ENCODE results near the gene RXYLT1. TPM values are rescaled to one million over a fixed set of nuclear protein-coding genes. Genes with fewer than 3 reads are reported as not detected.
"Not testable (repeated sequence)": the region's sequence is repeated elsewhere in the genome, so short reads cannot be mapped to it uniquely, and the experiment has no call there.

Gene RXYLT1
- polyA plus RNA-seq (2014; cell fraction: cytosol; rRNA removed): 16.5 and 20.8 TPM in 2 replicates
- polyA plus RNA-seq (2014; cell fraction: nucleus; rRNA removed): 18.1 and 25.9 TPM in 2 replicates

DNA sequence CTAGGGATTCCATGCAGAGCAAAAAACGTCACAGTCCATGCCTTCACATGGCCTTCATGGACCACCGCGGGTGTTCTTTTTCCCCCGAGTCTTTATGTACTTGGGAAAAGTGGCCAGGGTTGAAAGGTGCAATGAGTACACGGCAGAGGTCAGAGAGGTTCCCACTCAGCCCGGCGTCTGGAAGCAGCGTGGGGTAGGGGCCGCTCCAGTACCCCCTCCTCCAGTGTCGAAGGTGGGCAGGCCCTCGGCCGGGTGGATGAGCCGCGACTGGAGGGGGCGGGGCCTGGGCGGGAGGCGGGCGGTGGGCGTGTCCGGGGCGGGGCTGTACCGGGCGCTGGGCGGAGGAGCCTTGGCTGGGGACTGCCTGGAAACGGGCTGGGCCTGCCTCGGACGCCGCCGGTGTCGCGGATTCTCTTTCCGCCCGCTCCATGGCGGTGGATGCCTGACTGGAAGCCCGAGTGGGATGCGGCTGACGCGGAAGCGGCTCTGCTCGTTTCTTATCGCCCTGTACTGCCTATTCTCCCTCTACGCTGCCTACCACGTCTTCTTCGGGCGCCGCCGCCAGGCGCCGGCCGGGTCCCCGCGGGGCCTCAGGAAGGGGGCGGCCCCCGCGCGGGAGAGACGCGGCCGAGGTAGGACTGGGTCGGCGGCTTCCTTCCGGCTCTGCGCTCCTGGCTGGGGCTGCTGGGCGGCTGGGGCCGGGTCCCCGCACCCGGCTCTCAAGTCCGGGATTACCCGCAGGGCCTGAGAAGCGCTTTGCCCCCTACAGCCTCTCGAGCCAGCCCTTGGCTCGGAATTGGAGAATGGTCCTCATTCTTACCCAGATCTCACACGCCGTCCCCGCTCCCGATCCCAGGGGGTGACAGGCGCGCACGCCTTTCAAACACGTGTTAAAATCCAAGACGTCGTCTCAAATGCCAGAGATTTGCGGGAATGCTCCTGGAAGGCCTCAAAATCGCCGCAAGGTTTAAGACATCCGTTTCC lies at the start of gene RXYLT1:
RXYLT1 (plus strand) TSS at position 412 of the 984 bp plus-strand sequence; CDS start at position 464, 52 bp downstream.
- peak; percentile 84 for DNase-seq (ENCODE audit: low spot score)

- not testable (repeated sequence) for DNase-seq (ENCODE audit: low spot score)
These were observed 46.9 kb upstream of the RXYLT1 start for GRCh38 chr12:63732779-63733178.

DNA sequence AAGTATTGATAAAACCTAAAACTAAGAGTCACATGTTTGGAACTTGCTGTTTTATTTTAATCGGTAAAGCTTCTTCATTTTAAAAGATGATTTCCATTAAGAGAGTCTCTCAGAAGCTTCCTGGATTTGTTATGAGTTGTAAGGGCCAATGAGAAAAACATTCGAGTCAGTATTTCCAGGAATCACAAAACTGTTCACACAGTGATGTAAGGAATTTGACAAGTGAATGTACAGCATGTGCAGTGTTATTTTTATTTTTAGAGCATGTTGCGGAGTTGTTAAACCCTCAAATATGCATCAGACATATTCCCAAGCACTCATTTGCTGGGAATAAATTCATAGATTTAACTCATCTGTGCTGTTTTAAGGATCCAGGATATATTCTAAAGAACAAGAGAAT lies 46.1 kb upstream of the RXYLT1 start:
- DNase-seq (ENCODE audit: low spot score): not testable (repeated sequence)

GRCh38 chr12:63740551-63740950 lies 39.2 kb upstream of the RXYLT1 start:
- not testable (repeated sequence) for DNase-seq (ENCODE audit: low spot score)

- DNase-seq (ENCODE audit: low spot score): not testable (repeated sequence)
These were observed 38.3 kb upstream of the RXYLT1 start for GRCh38 chr12:63741431-63741830.

DNA sequence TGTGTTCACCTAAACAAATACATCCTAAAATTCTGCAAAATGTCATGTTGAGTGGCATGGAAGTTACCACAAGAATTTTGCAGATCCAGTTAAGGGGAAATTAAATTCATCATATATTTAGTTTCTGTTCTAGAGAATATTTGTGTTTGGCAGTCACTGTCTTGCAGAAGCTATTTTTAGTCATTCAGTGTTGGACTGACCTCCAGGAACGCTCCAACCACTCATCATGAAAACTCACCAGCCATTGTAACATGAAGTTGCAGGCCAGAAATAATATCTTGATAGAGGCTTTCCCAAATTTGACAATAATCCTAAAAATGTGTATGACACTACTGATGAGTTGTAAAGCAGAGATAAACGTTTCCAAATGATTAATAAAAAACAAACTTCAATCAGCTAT lies 35.6 kb upstream of the RXYLT1 start:
- not testable (repeated sequence) for DNase-seq (ENCODE audit: low spot score)

DNA sequence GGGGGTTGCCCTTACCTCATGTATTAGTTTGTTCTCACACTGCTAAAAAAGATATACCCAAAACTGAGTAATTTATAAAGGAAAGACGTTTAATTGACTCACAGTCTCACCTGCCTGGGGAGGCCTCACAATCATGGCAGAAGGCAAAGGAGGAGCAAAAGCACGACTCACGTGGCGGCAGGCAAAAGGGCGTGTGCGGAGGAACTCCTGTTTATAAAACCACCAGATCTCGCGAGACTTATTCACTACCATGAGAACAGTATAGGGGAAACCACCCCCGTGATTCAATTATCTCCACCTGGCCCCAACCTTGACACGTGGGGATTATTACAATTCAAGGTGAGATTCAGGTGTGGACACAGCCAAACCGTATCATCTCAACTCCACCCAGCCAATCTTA lies 33.2 kb upstream of the RXYLT1 start:
- DNase-seq (ENCODE audit: low spot score): not testable (repeated sequence)

DNA sequence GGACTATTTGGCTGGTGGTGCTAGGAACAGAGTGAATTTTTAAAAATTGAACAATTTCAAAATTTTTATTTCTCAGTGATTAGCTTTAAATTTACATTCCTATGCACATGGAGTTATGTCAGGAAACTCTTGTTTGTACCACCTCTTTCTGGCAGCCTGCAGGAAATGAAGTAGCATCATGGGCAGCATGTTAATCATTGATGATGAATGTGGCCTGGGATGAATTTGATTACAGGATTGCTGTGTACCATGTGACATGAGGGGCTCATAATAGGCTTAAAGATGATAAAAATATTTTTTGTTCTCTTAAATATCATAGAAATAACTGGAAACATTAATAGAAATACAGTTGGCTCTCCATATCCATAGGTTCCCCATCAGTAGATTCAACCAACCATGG lies 32.6 kb upstream of the RXYLT1 start:
- not testable (repeated sequence) for DNase-seq (ENCODE audit: low spot score)

DNA sequence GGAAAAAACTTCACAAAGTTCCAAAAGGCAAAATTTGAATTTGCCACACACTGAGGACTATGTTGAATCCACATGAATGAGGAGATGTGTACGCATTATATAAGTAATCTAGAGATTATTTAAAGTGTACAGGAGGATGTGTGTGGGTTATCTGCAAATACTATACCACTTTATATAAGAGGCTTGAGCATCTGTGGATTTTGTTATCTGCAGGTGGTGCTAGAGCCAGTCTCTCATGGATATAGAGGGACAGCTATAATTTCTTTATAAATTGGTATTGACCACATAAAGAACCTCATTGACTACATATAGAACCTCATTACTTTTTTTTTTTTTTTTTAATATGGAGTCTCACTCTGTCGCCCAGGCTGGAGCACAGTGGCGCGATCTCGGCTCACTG lies 32.2 kb upstream of the RXYLT1 start:
- no peak for DNase-seq (ENCODE audit: low spot score)

DNA sequence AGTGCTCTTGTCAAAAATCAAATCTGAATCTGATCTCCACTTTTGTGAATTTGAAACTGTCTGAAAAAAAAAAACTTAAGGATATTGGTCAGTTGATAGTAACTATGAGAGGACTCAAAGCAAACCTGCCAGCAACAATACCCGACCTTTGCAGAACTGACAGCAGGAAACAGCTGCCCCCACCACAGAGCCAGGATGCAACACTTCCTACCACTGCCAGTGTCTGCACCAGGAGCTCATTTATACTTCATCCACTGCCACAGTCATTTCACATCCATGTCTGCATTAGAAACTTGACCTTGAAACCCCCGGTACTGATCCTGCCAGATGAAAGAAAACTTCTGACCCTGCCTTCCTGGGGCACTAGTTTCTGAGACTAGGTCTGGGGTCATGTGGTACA lies 27.4 kb upstream of the RXYLT1 start:
- no peak for DNase-seq (ENCODE audit: low spot score)

GRCh38 chr12:63752841-63753240 lies 26.9 kb upstream of the RXYLT1 start:
- no peak for DNase-seq (ENCODE audit: low spot score)

DNA sequence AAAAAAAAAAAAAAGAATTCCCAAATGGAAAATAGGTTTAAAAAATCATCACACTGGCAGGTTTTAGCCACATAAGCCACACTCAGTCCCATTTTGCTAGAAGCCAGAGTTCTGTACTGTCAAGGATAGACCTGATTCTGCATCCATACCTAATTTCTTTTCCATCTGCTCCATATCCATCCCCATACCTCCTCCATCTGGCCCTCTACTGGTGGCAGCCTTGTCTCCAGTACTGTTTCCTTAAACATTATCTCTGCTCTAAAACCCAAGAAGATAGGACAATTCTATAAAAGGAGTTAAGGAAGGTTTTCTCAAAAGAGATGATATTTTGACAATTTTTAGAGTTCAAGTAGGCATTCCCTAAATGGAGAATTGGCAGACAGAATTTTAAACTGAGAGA lies 26.0 kb upstream of the RXYLT1 start:
- DNase-seq (ENCODE audit: low spot score): no peak

DNA sequence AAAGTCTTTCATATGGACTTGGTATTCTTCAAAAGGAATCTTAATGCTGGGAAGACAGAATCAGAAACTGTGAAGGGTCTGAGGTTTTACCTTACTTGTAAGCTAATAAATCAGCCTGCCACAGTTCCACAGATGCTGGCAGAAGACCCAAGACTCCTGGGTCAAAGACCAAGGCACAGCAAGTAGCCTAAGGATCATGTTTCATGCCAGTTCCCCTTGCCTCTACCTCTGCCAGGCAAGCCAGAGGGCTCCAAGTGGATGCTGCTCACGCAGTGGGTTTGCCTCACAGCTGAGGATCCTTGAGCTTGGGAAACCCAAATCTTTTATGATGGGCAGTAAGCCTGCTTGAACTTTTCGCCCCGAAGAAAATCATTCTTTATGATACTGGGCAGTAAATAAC lies 15.2 kb upstream of the RXYLT1 start:
- no peak for DNase-seq (ENCODE audit: low spot score)

DNA sequence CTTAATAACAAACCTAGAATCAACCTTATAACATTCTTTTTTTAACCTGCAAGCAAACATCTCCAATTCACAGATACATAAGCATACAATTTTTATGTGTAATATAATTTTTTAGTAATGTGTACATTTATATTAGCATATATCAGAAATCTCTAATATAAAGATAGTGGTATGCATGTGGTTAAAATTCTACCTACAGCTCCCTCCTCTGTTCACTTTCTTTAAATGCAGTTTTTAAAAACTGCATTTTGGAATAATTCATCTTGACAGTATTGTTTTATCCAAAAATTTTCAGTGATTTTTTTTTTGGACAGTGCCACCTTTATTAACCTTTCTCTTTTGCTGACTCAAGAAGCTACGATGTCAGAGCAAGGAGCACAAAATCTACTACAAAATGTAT lies 13.2 kb upstream of the RXYLT1 start:
- DNase-seq (ENCODE audit: low spot score): no peak

- no peak for DNase-seq (ENCODE audit: low spot score)
These were observed 9.3 kb upstream of the RXYLT1 start for GRCh38 chr12:63770375-63770774.

- DNase-seq (ENCODE audit: low spot score): no peak
These were observed 2.4 kb upstream of the RXYLT1 start for GRCh38 chr12:63777340-63777739.

GRCh38 chr12:63782466-63782865 lies 2.8 kb downstream of the RXYLT1 start:
- no peak for DNase-seq (ENCODE audit: low spot score)

GRCh38 chr12:63787306-63787705 lies 7.6 kb downstream of the RXYLT1 start:
- no peak for DNase-seq (ENCODE audit: low spot score)

DNA sequence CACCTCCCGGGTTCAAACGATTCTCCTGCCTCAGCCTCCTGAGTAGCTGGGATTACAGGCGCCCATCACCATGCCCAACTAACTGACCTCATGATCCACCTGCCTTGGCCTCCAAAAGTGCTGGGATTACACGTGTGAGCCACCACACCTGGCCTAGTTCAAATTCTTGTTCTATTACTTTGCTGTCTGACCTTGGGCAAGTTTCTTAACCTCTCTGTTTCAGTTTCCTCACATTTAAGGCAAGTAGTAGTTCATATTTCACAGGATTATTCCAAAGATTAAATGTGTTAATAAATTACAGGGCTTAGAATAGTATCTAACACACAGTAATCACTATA lies 10.9 kb downstream of the RXYLT1 start:
- no peak for DNase-seq (ENCODE audit: low spot score)

DNA sequence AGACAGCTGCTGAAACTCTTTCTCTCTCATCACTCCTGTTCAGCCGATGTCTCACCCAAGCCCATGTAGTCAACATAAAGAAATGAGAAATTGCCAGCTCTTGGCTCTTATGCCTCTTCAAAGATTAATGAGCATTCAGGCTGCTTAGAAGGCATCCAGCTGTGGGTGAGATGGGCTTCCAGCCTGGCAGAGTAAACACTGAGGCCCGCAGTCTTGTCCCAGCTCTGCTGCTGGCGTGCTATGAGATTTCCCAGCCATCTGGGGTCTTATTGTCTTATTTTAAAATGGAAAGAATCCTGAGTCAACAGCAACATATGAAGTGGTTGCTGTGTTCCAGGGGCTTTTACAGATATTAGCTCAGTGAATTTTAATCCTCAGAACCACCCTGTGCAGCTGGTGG lies 12.6 kb downstream of the RXYLT1 start:
- DNase-seq (ENCODE audit: low spot score): no peak

DNA sequence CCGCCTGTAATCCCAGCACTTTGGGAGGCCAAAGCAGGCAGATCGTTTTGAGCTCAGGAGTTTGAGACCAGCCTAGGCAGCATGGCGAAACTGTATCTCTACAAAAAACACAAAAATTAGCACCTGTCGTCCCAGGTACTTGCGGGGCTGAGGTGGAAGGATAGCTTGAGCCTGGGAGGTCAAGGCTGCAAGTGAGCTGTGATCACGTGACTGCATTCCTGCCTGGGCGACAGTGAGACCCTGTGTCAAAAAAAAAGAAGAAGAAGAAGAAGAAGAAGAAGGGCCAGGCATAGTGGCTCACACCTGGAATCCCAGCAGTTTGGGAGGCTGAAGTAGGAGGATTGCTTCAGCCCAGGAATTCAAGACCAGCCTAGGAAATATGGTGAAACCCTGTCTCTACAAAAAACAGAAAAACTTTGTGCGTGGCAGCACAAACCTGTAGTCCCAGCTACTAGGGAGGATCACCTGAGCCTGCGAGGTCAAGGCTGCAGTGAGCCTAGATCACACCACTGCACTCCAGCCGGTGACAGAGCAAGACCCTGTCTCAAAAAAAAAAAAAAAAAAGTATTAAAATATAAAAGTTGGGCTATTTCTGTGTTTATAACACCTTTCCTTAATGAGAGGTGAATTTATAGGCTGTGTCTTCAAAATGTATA lies 15.5 kb downstream of the RXYLT1 start:
- no peak for DNase-seq (ENCODE audit: low spot score)

DNA sequence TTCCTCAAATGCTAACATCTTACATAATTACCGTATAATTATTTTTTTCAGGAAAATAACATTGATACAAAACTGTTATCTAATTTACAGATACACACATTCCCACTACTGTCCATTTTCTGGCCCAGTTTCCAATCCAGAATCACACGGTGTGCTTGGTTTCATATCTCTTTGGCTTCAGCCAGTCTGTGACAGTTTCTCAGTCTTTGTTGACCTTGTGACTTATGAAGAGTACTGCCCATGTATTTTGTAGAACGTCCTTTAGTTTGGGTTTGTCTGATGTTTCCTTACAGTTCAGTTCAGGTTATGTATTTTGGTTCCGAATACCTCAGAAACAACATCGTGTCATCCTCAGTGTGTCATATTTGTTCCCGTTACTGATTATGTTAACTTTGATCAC lies 16.2 kb downstream of the RXYLT1 start:
- DNase-seq (ENCODE audit: low spot score): no peak

All from SK-N-DZ (cell line).